ENCODE results near the gene E4F1. TPM values are rescaled to one million over a fixed set of nuclear protein-coding genes. Genes with fewer than 3 reads are reported as not detected.

The E4F1 gene
- total RNA-seq, 4 donors from 2014 or later: 30.6 to 60.6 (median 45.2) TPM

GRCh38 chr16:2226245-2226793 is 2.9 kb downstream of the E4F1 start:
- WGBS, 2 donors: 63 to 71% methylated on average over 9 of the region's 9 CpGs
- Histone ChIP-seq H3K27ac (no peak overlapping the region), H3K4me1 (peaks cover 0 to 34% (median 12%) of the 10 kb centered on the region in 4 donors), H3K4me3 (no peak overlapping the region), H3K36me3 (peaks cover 0 to 48% (median 15%) of the 10 kb centered on the region in 3 donors), H3K9me3 (no peaks in the 10 kb centered on the region), H3K27me3 (no peaks in the 10 kb centered on the region)
- TF ChIP-seq EP300 (IDR thresholded peaks at IDR 0.05): no peak
- no peak for TF ChIP-seq POLR2A (IDR thresholded peaks at IDR 0.05)
- no peak for TF ChIP-seq CTCF (IDR thresholded peaks at IDR 0.05)
- no peak for DNase-seq (ENCODE audit: low spot score in 2 of 2)

DNA sequence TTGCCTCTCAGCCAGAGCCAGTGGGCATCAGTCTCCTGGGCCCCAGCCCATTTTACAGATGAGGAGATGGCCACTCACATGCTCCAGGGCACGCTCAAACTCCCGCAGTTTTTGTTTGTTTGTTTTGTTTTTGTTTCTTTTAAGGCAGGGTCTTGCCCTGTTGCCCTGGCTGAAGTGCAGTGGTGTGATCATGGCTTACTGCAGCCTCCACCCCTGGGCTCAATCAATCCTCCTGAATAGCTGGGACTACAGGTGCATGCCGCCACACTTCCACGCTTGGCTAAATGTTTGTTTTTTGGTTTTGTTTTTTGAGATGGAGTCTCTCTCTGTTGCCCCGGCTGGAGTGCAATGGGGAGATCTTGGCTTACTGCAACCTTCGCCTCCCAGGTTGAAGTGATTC is 3.5 kb downstream of the E4F1 start:
- 83 to 90% methylated on average over 6 of the region's 6 CpGs for WGBS, 2 donors

GRCh38 chr16:2228161-2228824 is 4.9 kb downstream of the E4F1 start:
- no peak overlapping the region for H3K27ac ChIP-seq
- H3K9me3 ChIP-seq: no peaks in the 10 kb centered on the region
- TF ChIP-seq CTCF (IDR thresholded peaks at IDR 0.05): no peak
- no peak for TF ChIP-seq EP300 (IDR thresholded peaks at IDR 0.05)
- no peak for TF ChIP-seq POLR2A (IDR thresholded peaks at IDR 0.05)
- 89 to 92% methylated on average over 8 to 23 of the region's 25 CpGs for WGBS, 2 donors
- H3K36me3 ChIP-seq: peaks cover 6 to 68% (median 32%) of the 10 kb centered on the region in 3 donors
- H3K4me3 ChIP-seq: no peak overlapping the region
- H3K4me1 ChIP-seq: peaks cover 0 to 30% (median 12%) of the 10 kb centered on the region in 4 donors
- no peaks in the 10 kb centered on the region for H3K27me3 ChIP-seq
- no peak for DNase-seq (ENCODE audit: low spot score in 2 of 2)

More for the DNA sequence above, 3.5 kb downstream of the E4F1 start:
- Histone ChIP-seq H3K27me3 (no peaks in the 10 kb centered on the region), H3K4me3 (no peak overlapping the region), H3K9me3 (no peaks in the 10 kb centered on the region), H3K4me1 (peaks cover 0 to 34% (median 12%) of the 10 kb centered on the region in 4 donors), H3K27ac (no peak overlapping the region), H3K36me3 (peaks cover 0 to 54% (median 20%) of the 10 kb centered on the region in 3 donors)
- no peak for TF ChIP-seq CTCF (IDR thresholded peaks at IDR 0.05)
- TF ChIP-seq POLR2A (IDR thresholded peaks at IDR 0.05): no peak
- TF ChIP-seq EP300 (IDR thresholded peaks at IDR 0.05): no peak
- DNase-seq (ENCODE audit: low spot score in 2 of 2): no peak

- no peaks in the 10 kb centered on the region for H3K9me3 ChIP-seq
- no peak overlapping the region for H3K27ac ChIP-seq
- H3K27me3 ChIP-seq: no peaks in the 10 kb centered on the region
- 85 to 96% methylated on average over 11 to 12 of the region's 12 CpGs for WGBS, 2 donors
- peaks cover 0 to 29% (median 11%) of the 10 kb centered on the region in 4 donors for H3K4me1 ChIP-seq
- no peak for TF ChIP-seq CTCF (IDR thresholded peaks at IDR 0.05)
- TF ChIP-seq EP300 (IDR thresholded peaks at IDR 0.05): no peak
- TF ChIP-seq POLR2A (IDR thresholded peaks at IDR 0.05): no peak
- no peak overlapping the region for H3K4me3 ChIP-seq
- peaks cover 6 to 76% (median 34%) of the 10 kb centered on the region in 3 donors for H3K36me3 ChIP-seq
- no peak for DNase-seq (ENCODE audit: low spot score in 2 of 2)
These were observed 5.7 kb downstream of the E4F1 start for GRCh38 chr16:2229091-2229490.

GRCh38 chr16:2229632-2230250 is 6.3 kb downstream of the E4F1 start:
- Histone ChIP-seq H3K27me3 (no peaks in the 10 kb centered on the region), H3K36me3 (peaks cover 6 to 83% (median 35%) of the 10 kb centered on the region in 3 donors), H3K9me3 (no peaks in the 10 kb centered on the region), H3K27ac (no peak overlapping the region), H3K4me1 (peaks cover 0 to 22% (median 6%) of the 10 kb centered on the region in 4 donors), H3K4me3 (no peak overlapping the region)
- no peak for DNase-seq (ENCODE audit: low spot score in 2 of 2)
- TF ChIP-seq POLR2A (IDR thresholded peaks at IDR 0.05) (no peak), CTCF (IDR thresholded peaks at IDR 0.05) (no peak), EP300 (IDR thresholded peaks at IDR 0.05) (no peak)
- WGBS, 2 donors: 85 to 86% methylated on average over 21 of the region's 23 CpGs

Data from tibial nerve (tissue), 4 donors.